NCI-H1694 treated with DMSO at 0.1 percent for 48 hours (cell line): ENCODE results near the gene WDR86.

ENCODE experiments used
- DNase-seq: peaks from one replicate; lab custom pipeline; 2025; lab: John Stamatoyannopoulos, UW

WDR86 gene

GRCh38 chr7:151406886-151407583 lies 2.8 kb downstream of the WDR86 start:
- DNase-seq, result no peak

GRCh38 chr7:151406051-151406875 lies 3.6 kb downstream of the WDR86 start:
- DNase-seq, result no peak

- DNase-seq, result no peak
Observed at GRCh38 chr7:151405588-151405987, 4.2 kb downstream of the WDR86 start.

- DNase-seq, result no peak
Observed at GRCh38 chr7:151405056-151405455, 4.8 kb downstream of the WDR86 start.

GRCh38 chr7:151404216-151405011 lies 5.4 kb downstream of the WDR86 start:
- no peak for DNase-seq

GRCh38 chr7:151403764-151404163 lies 6.1 kb downstream of the WDR86 start:
- DNase-seq, result no peak

- DNase-seq, result no peak
Observed at GRCh38 chr7:151402029-151402835, 7.6 kb downstream of the WDR86 start.

DNA sequence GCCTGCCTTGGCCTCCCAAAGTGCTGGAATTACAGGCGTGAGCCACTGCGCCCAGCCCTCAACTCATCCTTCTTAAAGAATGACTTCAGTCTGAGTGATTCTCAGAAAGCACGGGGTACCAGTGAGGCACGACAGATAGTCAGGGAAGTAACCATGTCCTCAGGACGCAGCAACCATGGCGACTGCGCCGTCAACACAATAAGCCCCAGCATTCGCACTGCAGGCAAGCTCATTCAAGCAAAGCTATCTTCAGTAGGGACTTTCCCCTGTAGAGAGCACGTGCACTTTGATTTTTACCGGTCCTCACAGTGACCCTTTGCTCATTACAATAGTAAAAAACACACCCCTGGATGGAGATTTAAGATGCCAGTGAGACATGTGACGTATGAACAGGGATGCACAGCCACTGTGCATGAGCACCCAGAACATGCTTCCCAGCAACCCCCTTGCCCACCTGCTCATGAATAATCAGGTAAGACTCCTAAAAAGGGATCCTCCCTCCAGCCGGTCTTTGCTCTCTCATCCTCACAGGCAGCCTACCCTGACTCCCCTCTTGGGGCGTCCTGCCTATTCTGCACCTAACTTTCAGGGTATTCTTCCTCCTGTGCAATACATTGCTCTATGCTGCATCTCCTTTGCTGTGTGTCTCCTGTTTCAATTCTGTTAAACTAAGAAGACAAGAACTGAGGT lies 9.1 kb downstream of the WDR86 start:
- no peak for DNase-seq

DNA sequence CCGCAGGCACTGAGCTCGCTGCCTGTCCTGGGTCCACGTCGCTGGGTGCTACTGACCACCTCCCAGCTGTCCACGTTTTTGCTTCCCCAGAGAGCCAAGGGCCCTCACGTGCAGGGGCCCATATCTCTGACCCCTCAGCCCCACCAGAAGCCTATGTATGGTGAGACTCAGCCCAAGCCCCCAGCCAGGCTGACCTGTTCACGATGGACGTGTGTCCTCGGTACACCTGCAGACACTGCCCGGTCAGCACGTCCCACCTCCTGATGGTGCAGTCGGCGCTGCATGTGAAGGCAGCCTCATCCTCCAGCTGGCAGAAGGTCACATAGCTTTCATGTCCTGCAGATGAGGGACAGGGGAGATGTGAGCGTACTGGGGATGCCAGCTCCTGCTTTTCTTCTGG lies 9.9 kb downstream of the WDR86 start:
- no peak for DNase-seq

GRCh38 chr7:151399305-151399601 lies 10.6 kb downstream of the WDR86 start:
- DNase-seq, result no peak

- no peak for DNase-seq
Observed at GRCh38 chr7:151398446-151399304, 11.2 kb downstream of the WDR86 start.

DNA sequence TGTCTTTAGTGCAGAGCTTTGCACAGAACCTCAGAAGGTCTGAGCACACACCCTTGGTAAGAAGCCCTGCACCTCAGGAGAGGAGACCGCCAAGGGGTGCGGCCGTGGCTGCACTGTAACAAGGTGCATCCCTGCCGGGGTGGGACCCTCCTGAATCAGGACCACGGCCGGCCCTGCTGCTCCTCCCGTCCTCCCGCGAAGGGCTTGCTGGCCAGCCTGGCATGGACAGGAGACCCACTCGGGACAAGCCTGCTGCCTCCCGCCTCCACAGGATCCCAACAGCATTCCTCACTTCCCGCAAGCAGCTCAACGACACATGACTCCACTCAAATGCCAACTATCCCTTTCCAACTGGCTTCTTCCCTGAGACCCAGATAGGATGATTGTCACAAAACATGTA lies 12.8 kb downstream of the WDR86 start:
- DNase-seq, result no peak

GRCh38 chr7:151396328-151396970 lies 13.4 kb downstream of the WDR86 start:
- DNase-seq, result no peak

- no peak for DNase-seq
Observed at GRCh38 chr7:151395036-151395367, 14.8 kb downstream of the WDR86 start.

- no peak for DNase-seq
Observed at GRCh38 chr7:151394076-151395035, 15.5 kb downstream of the WDR86 start.

DNA sequence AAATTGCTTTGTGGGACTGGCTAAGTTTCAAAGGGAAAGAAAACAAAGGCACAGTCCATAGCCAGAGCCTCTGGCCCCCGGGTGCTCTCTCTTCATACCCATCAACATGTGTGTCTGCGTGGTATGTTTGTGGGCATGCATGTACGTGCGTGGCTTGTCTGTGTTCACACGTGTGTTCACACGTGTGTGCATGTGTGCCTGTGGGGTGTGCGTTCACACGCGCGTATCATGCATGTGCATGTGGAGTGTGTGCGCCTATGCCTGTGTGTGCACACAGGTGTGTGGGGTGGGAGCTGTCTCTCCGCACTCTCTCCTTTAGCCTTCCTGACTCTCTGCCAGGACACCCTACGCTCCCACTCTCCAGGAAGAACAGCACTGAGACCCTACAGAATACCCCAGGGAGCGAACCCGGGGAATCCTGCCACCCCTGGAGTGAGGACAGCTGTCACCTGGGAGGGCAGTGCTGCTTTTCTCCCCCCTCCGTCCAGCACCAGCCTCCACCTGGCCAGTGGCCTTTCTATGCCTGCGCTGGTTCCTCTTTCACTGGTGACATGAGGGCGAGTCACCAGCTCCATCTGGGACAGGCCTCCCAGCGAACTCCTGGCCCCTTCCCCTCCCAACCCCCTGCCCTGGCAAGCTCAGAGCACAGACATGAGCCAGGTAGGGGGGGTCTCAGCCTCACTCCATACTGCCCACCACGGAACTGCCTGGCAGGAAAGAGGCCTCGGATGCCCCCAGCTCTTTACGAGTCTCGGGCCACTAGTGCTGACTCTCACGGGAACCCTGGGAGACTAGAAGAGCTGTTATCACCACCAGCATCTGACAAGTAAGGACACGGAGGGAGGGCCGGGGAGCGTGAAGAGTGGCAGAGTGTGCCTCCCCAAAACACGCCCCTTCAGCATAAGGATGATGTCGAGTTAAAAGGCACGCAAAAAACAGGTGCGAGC lies 16.5 kb downstream of the WDR86 start:
- DNase-seq, result no peak

GRCh38 chr7:151392426-151392825 lies 17.4 kb downstream of the WDR86 start:
- DNase-seq, result no peak

DNA sequence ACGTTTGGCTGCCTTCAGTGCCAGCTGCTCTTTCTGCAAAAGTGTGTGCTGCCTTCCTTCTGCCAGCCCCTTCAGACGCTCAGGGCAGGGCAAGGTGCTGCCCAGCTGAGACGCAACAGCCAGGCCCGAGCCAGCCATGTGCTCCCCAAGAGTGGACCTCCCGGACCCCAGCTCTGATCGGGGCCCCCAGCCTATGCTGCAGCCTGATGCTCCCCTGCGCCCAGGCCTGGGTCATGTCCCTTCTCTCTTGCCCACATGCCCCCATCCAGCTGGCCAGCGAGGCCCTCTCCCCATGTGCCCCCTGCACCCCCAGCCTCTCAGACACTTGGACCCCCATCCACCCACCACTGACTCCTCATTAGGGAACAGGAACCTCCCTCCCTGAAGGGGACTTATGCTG lies 17.8 kb downstream of the WDR86 start:
- DNase-seq, result no peak
